Caco-2 (cell line): ENCODE results near the gene NFRKB. TPM values are rescaled to one million over a fixed set of nuclear protein-coding genes. Genes with fewer than 3 reads are reported as not detected.

Experiments used
- BruUV-seq: library from RNA; stranded (reverse); fragments of 400-500 nt; replicated peaks from 2 replicates; lab custom pipeline; 2021; lab: Mats Ljungman, UMichigan
- CTCF ChIA-PET: fragments of 300-600 bp; sonication (Branson Sonifier 250); formaldehyde crosslinking; loops from one replicate; lab custom pipeline; 2022; ENCODE audit warnings: antibody characterized with exemption; lab: Charles Lee
- POLR2A ChIA-PET: fragments of 300-600 bp; sonication (Branson Sonifier 250); formaldehyde crosslinking; loops from one replicate; lab custom pipeline; 2022; ENCODE audit warnings: antibody characterized with exemption; lab: Charles Lee
- DNase-seq, 2 experiments: peaks; one replicate each; pipeline versions ENCODE4 v3.0.0 to v3.0.0-alpha.2; 2020 to 2022
- H3K27me3 ChIP-seq: replicated peaks from 2 replicates; pipeline ENCODE4 v1.6.0; 2011; ENCODE audit warnings: low read length; ENCODE audit not compliant: control insufficient read depth, insufficient read depth
- H3K36me3 ChIP-seq: 2 replicates; pipeline ENCODE4 v1.5.1; 2011; ENCODE audit warnings: low read length; ENCODE audit not compliant: control insufficient read depth, insufficient read depth
- H3K4me1 ChIP-seq: fragments of 250-450 bp; sonication (Bioruptor Pico); 2 replicates; pipeline ENCODE4 v1.5.1; 2020; ENCODE audit warnings: mild to moderate bottlenecking
- H3K4me3 ChIP-seq: 2 replicates; pipeline ENCODE4 v1.5.1; 2011; ENCODE audit warnings: low read depth, mild to moderate bottlenecking, control low read depth, low read length
- H3K9me3 ChIP-seq: fragments of 250-450 bp; sonication (Bioruptor Pico); 2 replicates; pipeline ENCODE4 v1.5.1; 2020; ENCODE audit warnings: mild to moderate bottlenecking, moderate library complexity
- H3K27ac Mint-ChIP-seq: one replicate; pipeline ENCODE4 v1.8.0; 2022; ENCODE audit warnings: mixed read lengths; ENCODE audit not compliant: unreplicated experiment
- H3K27me3 Mint-ChIP-seq: one replicate; pipeline ENCODE4 v1.8.0; 2022; ENCODE audit warnings: mixed read lengths; ENCODE audit not compliant: insufficient read depth, unreplicated experiment
- H3K36me3 Mint-ChIP-seq: one replicate; pipeline ENCODE4 v1.8.0; 2022; ENCODE audit warnings: mild to moderate bottlenecking, mixed read lengths; ENCODE audit not compliant: insufficient read depth, unreplicated experiment
- H3K4me1 Mint-ChIP-seq: one replicate; pipeline ENCODE4 v1.8.0; 2022; ENCODE audit warnings: low read depth, mixed read lengths; ENCODE audit not compliant: unreplicated experiment
- H3K4me3 Mint-ChIP-seq: one replicate; pipeline ENCODE4 v1.8.0; 2022; ENCODE audit warnings: mild to moderate bottlenecking, moderate library complexity, mixed read lengths; ENCODE audit not compliant: unreplicated experiment
- H3K9me3 Mint-ChIP-seq: one replicate; pipeline ENCODE4 v1.8.0; 2022; ENCODE audit warnings: mixed read lengths; ENCODE audit not compliant: unreplicated experiment
- intact Hi-C: fragments of 100-400 bp; cut with micrococcal nuclease; formaldehyde crosslinking; loops from one replicate; pipeline ENCODE4 v1.10.0; 2022; ENCODE audit not compliant: unreplicated experiment
- total RNA-seq: library from RNA; stranded (reverse); gene quantifications from 2 replicates; pipeline ENCODE4 v1.2.3, GENCODE V29; 2022
- TF ChIP-seq, protein P1 (sequence below), 2 experiments: fragments of 200-600 bp in 1 of 2; IDR thresholded peaks; 1 replicate in 1 of 2; 2 replicates in 1 of 2; pipeline versions ENCODE4 v1.5.1 to v1.8.0; 2011 to 2022; ENCODE audit warnings: antibody characterized with exemption in 1 of 2, control low read depth in 1 of 2, inconsistent platforms in 1 of 2, low read depth in 1 of 2, low read length in 1 of 2, mild to moderate bottlenecking in 1 of 2, moderate library complexity in 1 of 2; ENCODE audit not compliant: insufficient read depth in 1 of 2, severe bottlenecking in 1 of 2, unreplicated experiment in 1 of 2

Gene NFRKB
- total RNA-seq, 1 experiment from 2014 or later: 104 TPM

DNA sequence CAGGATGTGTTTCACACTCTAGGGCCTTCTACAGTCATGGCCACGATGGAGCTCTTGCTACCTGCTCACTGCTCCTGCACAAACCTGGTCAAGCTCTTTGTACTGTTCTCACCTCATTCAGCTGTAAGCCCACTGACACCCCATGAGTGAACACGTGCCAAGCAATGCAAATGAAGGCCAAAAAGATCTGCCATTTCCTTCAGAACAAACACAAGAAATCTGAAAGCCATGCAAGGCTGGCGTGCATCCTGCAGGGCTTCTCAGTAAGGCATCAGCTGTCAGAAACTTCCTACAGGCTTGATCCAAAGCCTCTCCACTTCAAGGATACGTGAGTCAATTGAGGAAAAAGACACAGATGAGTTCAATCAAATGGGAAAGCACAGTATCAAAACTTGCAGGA, 44.1 kb upstream of the NFRKB start:
- Histone ChIP-seq H3K9me3 (no peaks in the 10 kb centered on the region), H3K36me3 (no peaks in the 10 kb centered on the region), H3K4me3 (no peak overlapping the region), H3K27me3 (no peaks in the 10 kb centered on the region), H3K4me1 (peaks cover 36% of the 10 kb centered on the region)
- BruUV-seq: no TSS peak
- no peak for DNase-seq
- Mint-ChIP-seq H3K4me1 (peaks cover 33% of the 10 kb centered on the region), H3K36me3 (peaks cover 14% of the 10 kb centered on the region), H3K4me3 (no peak overlapping the region), H3K9me3 (no peaks in the 10 kb centered on the region), H3K27ac (no peak overlapping the region), H3K27me3 (no peaks in the 10 kb centered on the region)
- intact Hi-C loops: no loop called here
- TF ChIP-seq, protein P1, sequence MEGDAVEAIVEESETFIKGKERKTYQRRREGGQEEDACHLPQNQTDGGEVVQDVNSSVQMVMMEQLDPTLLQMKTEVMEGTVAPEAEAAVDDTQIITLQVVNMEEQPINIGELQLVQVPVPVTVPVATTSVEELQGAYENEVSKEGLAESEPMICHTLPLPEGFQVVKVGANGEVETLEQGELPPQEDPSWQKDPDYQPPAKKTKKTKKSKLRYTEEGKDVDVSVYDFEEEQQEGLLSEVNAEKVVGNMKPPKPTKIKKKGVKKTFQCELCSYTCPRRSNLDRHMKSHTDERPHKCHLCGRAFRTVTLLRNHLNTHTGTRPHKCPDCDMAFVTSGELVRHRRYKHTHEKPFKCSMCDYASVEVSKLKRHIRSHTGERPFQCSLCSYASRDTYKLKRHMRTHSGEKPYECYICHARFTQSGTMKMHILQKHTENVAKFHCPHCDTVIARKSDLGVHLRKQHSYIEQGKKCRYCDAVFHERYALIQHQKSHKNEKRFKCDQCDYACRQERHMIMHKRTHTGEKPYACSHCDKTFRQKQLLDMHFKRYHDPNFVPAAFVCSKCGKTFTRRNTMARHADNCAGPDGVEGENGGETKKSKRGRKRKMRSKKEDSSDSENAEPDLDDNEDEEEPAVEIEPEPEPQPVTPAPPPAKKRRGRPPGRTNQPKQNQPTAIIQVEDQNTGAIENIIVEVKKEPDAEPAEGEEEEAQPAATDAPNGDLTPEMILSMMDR (IDR thresholded peaks at IDR 0.05; ENCODE audit: insufficient read depth in 1 of 2, low read depth in 1 of 2, low read length in 1 of 2, severe bottlenecking in 1 of 2, unreplicated experiment in 1 of 2): no peak
- ChIA-PET CTCF (no interaction called here), POLR2A (no interaction called here)

DNA sequence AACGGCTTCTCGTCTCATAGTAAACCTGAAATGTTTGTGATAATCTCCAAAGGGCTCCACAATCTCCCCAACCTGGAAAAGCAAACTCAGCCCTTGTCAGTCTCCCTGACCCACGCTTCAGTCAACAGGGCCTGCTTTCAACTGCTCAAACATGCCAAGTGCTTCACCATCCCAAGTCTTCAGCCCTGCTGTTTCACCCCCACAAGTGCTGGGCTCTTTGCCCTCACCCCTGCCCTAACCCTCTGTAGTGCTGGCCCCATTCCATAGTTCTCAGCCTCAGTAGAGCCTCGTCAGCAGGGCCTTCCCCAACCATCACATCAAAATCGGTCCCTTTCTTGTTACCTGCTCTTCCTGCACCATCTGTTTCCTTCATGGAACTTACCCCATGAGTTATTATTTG, 43.4 kb upstream of the NFRKB start:
- no peak overlapping the region for H3K4me3 Mint-ChIP-seq
- H3K27me3 ChIP-seq: no peaks in the 10 kb centered on the region
- intact Hi-C loops: no loop called here
- peaks cover 31% of the 10 kb centered on the region for H3K4me1 ChIP-seq
- ChIA-PET CTCF (no interaction called here), POLR2A (no interaction called here)
- H3K9me3 ChIP-seq: no peaks in the 10 kb centered on the region
- peaks cover 14% of the 10 kb centered on the region for H3K36me3 Mint-ChIP-seq
- TF ChIP-seq, protein P1 (IDR thresholded peaks at IDR 0.05; ENCODE audit: insufficient read depth in 1 of 2, low read depth in 1 of 2, low read length in 1 of 2, severe bottlenecking in 1 of 2, unreplicated experiment in 1 of 2): no peak
- peak overlapping the region; percentile 0 for H3K27ac Mint-ChIP-seq
- peaks cover 33% of the 10 kb centered on the region for H3K4me1 Mint-ChIP-seq
- DNase-seq: no peak
- H3K9me3 Mint-ChIP-seq: no peaks in the 10 kb centered on the region
- H3K36me3 ChIP-seq: no peaks in the 10 kb centered on the region
- H3K4me3 ChIP-seq: no peak overlapping the region
- no peaks in the 10 kb centered on the region for H3K27me3 Mint-ChIP-seq
- BruUV-seq: no TSS peak

DNA sequence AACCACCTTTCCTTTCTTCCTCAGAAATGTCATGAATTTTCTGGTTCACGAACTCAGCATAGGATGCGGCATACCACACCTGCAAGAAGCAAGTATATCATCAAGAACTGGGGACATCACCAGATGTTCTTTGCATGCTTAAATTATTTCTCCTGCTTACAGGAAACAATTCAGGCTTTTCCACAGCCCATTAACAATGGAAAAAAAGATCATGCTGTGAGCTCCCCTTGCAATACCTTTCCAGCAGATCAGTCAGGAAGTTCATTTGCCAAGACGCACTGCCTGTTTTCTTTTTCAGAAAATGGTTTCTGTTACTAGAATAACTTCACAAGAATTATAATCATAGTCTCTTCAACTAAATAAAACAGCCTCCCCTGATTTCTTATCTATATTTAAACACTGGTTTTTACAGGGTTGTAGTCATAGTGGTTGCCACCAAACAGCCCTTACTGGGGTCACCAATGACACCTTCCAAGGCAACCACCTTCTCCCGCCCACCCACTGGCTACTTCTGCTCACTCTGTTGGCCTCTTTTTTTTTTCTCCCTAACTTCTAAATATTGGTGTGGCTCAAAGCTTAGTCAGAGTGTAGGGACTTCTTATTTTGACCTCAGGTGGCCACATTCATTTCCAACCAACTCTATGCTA, 42.3 kb upstream of the NFRKB start:
- peaks cover 5% of the 10 kb centered on the region for H3K36me3 Mint-ChIP-seq
- peaks cover 24% of the 10 kb centered on the region for H3K4me1 Mint-ChIP-seq
- no peak for DNase-seq
- H3K27ac Mint-ChIP-seq: peak overlapping the region; percentile 2
- Histone ChIP-seq H3K4me3 (no peak overlapping the region), H3K27me3 (no peaks in the 10 kb centered on the region), H3K9me3 (no peaks in the 10 kb centered on the region), H3K4me1 (peaks cover 22% of the 10 kb centered on the region), H3K36me3 (no peaks in the 10 kb centered on the region)
- no peaks in the 10 kb centered on the region for H3K9me3 Mint-ChIP-seq
- BruUV-seq: no TSS peak
- ChIA-PET POLR2A (no interaction called here), CTCF (interaction anchor here (1.4 kb wide), 1 partner anchor 209 kb away, joined by 7 read pairs; no protein-coding TSS in a partner anchor)
- TF ChIP-seq, protein P1 (IDR thresholded peaks at IDR 0.05; ENCODE audit: insufficient read depth in 1 of 2, low read depth in 1 of 2, low read length in 1 of 2, severe bottlenecking in 1 of 2, unreplicated experiment in 1 of 2): no peak
- H3K4me3 Mint-ChIP-seq: no peak overlapping the region
- intact Hi-C loops: no loop called here
- H3K27me3 Mint-ChIP-seq: no peaks in the 10 kb centered on the region
